EH (cell line): ENCODE results near the gene MXRA7.
A peak's percentile ranks its signal among the peaks of the same experiment; 100 is the strongest.

Experiments used
- DNase-seq: peaks from one replicate; pipeline ENCODE4 v3.0.0-alpha.2; 2015; ENCODE audit warnings: low read depth

Gene MXRA7

GRCh38 chr17:76677406-76677805 is 33.4 kb downstream of the MXRA7 start:
- DNase-seq: no peak

DNA sequence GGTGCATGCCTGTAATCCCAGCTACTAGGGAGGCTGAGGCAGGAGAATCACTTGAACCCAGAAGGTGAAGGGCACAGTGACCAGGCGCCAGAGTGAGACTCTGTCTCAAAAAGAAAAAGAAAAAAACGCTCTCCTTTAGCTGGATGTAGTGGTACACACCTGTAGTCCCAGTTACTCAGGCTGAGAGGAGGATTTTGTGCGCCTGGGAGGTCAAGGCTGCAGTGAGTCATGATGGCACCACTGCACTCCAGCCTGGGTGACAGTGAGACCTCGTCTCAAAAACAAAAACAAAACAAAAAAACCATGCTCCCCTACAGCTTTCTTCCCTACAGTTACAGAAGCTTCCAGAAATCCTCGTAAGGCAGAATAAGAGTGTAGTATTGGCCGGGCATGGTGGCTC is 34.1 kb downstream of the MXRA7 start:
- no peak for DNase-seq

GRCh38 chr17:76675648-76676047 is 35.1 kb downstream of the MXRA7 start:
- DNase-seq: no peak

DNA sequence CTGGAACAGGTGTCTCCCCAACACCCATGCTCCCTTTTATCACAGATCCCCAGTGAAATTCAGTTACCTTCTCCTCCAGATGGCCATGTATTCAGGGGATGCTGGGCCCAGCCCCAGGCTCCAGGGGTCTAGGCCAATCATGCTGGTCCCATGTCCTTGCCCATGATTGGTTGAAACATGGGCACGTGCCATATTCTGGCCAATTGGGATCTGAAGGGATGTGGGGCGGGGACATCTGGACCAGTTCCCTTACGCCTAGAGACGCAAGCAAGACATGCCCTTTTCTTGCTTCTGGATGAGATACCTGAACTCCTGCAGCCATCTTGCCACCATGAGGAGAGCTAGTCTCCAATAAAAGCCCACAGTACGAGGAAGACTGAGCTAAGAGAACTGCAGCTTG is 36.2 kb downstream of the MXRA7 start:
- DNase-seq: no peak

DNA sequence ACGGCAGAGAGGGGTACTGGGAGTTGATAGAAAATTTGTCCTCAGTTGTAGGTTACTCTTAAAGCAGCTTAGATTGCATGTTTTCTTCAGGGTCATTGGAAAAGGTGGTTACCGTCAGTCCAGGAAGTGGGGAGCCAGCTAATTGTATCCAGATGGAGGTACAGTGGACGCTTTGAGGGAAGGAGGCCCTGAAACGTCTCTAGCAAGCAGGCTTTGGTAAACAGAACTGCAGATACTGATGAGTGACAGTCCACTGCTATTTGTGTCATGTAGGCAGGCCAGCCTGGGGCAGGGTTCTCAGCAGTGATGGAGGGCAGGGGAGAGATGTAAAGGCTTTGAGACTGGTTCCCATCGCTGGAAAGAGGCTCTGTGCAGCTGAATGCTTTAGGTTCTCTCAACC is 37.0 kb downstream of the MXRA7 start:
- DNase-seq: peak; percentile 66

DNA sequence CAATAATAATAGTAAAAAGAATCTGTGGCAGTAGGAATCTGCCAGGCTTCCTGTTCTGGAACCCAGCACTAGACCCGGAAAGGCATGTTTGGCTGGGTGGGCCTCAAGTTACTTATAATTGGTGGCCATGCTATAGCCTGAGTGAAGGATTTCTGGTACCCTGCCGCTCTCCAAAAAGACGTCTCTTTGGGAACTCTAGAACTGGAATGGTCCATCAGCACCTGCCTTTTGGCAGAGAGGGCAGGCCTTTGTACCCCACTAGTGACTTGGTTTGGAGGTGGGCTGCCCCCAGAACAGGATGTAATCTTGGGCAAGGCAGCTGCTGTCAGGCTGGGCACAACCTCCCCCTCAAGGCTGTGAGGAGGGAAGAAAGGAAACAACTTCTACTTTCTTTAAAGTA is 37.9 kb downstream of the MXRA7 start:
- no peak for DNase-seq

GRCh38 chr17:76672270-76672851 is 38.4 kb downstream of the MXRA7 start:
- no peak for DNase-seq

GRCh38 chr17:76671912-76672262 is 38.9 kb downstream of the MXRA7 start:
- DNase-seq: no peak

- peak; percentile 99 for DNase-seq
These were observed 39.4 kb downstream of the MXRA7 start for GRCh38 chr17:76671123-76671911.

- DNase-seq: no peak
These were observed 40.0 kb downstream of the MXRA7 start for GRCh38 chr17:76670718-76671122.

- no peak for DNase-seq
These were observed 40.6 kb downstream of the MXRA7 start for GRCh38 chr17:76670020-76670717.

DNA sequence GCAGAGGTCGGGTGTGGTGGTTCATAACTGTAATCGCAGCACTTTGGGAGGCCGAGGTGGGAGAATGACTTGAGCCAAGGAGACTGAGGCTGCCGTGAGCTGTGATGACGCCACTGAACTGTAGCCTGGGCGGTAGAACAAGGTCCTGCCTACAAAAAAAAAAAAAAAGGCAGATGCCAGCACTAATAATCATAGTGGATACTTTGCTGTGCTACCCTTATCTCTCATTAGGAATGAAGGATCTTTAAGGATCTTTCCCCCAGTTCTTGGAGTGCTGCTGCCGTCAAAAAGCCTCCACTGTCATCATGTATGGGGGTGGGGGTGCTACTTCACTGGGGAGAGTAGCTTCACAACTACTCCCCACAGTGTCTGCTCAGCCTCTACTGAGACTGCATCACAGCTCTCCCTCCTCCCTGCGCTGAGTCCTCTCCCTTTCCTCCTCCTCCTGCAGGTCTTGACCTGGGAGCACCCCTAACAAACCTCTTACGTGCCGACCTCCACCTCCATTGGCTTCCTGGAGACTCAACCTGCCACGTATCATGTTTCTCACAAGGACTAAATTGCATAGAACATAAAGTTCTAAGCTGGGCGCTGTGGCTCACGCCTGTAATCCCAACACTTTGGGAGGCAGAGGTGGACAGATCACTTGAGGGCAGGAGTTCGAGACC is 42.8 kb downstream of the MXRA7 start:
- DNase-seq: peak; percentile 24

DNA sequence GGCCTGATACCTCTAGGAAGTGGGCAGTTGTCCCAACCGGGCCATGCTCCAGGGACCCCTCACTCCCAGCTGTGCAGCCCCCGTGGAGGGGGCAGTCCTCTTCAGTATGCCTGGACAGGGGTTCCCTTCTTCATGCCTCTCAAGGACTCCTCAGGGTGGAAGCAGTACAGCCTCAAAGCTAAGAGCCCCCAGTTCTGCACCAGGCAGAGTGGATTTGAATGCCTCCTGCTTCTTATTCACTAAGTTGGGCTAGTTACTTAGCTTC is 43.3 kb downstream of the MXRA7 start:
- no peak for DNase-seq

DNA sequence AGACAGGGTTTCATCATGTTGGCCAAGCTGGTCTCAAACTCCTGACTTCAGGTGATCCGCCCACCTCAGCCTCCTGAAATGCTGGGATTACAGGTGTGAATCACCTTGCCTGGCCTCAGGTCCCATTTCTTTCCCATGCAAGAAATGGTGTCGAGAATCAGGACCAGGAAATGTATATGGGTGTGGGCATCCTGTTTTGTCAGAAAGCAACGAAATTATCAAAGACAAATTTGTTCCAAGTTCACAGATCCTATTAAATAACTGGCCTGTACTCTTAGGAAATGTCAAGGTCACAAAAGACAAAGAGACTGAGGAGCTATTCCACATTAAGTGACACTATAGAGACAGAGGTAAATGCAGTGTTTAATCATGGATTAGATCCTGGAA is 50.1 kb downstream of the MXRA7 start:
- no peak for DNase-seq

- no peak for DNase-seq
These were observed 50.7 kb downstream of the MXRA7 start for GRCh38 chr17:76659928-76660655.

DNA sequence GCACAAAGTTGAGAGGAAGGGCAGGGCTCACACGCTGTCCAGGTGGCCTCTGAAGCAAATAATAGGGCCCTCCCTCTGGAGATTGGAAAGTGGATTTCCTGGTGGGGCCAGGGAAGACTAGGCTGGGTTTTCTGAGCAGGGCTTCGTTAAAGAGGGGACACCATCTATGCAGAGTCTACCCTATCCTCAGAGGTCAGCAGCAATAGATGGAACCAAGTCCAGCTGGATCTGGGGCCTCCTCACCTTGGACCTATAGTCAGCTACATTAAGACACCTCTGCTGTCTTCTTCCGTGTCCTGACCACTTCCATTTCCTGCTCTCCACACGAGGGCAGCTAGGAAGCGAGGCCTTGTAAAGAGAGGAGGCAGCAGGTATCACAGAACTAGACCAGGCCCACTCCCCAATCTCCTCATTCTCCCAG is 52.5 kb downstream of the MXRA7 start:
- no peak for DNase-seq

- no peak for DNase-seq
These were observed 53.1 kb downstream of the MXRA7 start for GRCh38 chr17:76657505-76658241.

DNA sequence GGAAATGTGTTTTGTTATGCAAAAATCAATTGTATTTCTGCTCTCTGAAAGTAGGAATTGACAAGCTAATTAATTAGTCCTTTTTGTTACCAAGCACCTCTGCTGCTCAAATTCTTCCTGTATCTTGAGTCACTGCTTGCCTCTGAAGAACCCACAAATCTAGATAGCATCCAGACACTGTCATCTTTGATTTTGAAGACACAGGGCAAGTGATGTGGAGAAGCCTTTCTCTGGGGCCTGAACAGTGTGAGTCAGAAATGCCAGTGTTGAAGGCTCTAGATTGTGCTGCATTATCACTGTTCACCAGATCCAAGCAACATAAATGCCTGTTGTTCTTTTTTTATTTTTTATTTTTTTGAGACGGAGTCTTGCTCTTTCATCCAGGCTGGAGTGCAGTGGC is 56.4 kb downstream of the MXRA7 start:
- peak; percentile 39 for DNase-seq

- DNase-seq: no peak
These were observed 60.3 kb downstream of the MXRA7 start for GRCh38 chr17:76650504-76650903.

GRCh38 chr17:76646712-76647111 is 64.1 kb downstream of the MXRA7 start:
- DNase-seq: no peak

DNA sequence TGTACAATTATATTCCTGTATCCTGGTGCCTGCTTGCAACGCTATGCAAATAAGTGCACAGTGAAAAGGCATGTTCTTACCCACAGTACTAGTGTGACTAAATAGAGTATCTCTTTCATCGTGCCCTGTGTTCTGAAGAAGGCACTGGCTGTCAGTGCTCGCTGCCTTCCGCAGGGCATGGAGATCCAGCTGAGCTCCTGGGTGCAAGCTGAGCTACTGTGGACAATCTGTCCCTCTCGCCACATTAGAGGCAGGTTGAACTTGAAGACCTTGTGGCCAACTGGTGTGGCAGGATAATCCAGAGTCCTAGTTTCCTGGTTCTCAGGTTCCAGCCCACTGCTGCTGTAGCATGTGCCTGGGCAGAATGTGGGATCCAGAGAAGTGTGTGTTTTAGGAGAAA is 65.3 kb downstream of the MXRA7 start:
- no peak for DNase-seq

- no peak for DNase-seq
These were observed 65.8 kb downstream of the MXRA7 start for GRCh38 chr17:76644995-76645394.
